Measurements from ENCODE around the gene MRPL17.

The MRPL17 gene

DNA sequence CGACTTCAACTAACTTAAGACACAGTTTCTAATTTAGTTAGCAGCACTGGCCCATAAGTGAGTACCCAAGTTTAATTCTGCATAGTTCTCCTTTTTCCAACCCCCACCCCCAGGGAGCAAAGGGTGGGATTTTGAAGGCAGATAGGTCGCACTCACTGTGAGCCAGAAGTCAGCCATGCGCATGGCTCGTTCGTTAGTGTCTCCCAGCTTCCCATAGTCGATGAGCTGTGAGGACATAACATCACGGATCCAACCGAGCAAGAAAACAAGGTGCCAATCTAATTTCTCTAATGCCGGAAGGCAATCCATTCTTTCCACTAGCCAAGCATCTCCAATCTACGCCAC lies 577 bp downstream of the MRPL17 start:
- DNase-seq (ENCODE audit: low spot score), result no peak
- in situ Hi-C loops (cut with MboI; ENCODE audit: low sequenced_read_pairs, unreplicated experiment), result loop anchor here (10.0 kb wide), 1 partner anchor 148 kb away; no protein-coding TSS in a partner anchor
- TF ChIP-seq, protein P1, sequence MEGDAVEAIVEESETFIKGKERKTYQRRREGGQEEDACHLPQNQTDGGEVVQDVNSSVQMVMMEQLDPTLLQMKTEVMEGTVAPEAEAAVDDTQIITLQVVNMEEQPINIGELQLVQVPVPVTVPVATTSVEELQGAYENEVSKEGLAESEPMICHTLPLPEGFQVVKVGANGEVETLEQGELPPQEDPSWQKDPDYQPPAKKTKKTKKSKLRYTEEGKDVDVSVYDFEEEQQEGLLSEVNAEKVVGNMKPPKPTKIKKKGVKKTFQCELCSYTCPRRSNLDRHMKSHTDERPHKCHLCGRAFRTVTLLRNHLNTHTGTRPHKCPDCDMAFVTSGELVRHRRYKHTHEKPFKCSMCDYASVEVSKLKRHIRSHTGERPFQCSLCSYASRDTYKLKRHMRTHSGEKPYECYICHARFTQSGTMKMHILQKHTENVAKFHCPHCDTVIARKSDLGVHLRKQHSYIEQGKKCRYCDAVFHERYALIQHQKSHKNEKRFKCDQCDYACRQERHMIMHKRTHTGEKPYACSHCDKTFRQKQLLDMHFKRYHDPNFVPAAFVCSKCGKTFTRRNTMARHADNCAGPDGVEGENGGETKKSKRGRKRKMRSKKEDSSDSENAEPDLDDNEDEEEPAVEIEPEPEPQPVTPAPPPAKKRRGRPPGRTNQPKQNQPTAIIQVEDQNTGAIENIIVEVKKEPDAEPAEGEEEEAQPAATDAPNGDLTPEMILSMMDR (IDR thresholded peaks at IDR 0.05; ENCODE audit: borderline replicate concordance, control extremely low read depth, extremely low read depth, insufficient read depth, missing control alignments), result no peak

DNA sequence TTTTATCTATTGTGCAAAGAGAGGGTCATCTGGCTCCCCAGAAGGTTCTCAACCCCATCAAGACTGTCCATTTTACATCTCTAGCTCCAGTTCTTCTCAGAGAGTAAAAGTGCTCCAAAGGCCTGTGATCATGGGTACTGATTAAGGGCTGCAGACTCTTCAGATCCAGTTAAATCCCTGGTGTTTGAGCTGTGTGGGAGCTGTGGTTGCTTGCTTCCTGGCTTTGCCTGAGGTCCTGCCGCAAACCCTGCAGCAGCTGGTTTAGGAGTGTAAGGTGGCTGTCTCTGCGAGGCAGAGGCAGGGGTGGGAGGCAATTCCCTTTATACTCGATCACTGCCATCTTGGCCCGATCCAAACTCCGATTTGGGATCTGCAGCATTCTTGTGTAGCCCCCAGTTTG lies 1.2 kb downstream of the MRPL17 start:
- TF ChIP-seq, protein P1 (IDR thresholded peaks at IDR 0.05; ENCODE audit: borderline replicate concordance, control extremely low read depth, extremely low read depth, insufficient read depth, missing control alignments), result no peak
- in situ Hi-C loops (cut with MboI; ENCODE audit: low sequenced_read_pairs, unreplicated experiment), result loop anchor here (10.0 kb wide), 1 partner anchor 147 kb away; no protein-coding TSS in a partner anchor
- DNase-seq (ENCODE audit: low spot score), result no peak

DNA sequence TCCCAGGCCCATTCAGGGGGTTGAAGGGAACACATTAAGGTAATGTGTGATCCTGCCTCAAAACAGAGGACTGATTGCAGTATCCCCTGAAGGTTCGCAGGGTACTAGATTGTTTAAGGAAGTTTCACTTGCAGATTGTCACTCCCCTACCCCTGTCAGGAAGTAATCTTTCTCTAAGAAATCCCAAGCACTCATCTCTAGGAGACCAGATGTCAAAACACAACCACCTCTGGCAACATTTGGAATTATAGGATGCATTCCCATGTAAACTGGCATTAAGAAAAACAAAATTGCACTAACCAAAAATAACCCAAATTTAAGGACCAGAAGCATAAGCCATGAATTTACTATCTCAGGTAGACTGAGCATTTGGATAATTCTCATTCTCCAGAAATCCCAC lies 1.6 kb downstream of the MRPL17 start:
- in situ Hi-C loops (cut with MboI; ENCODE audit: low sequenced_read_pairs, unreplicated experiment), result loop anchor here (10.0 kb wide), 1 partner anchor 147 kb away; no protein-coding TSS in a partner anchor
- DNase-seq (ENCODE audit: low spot score), result no peak

DNA sequence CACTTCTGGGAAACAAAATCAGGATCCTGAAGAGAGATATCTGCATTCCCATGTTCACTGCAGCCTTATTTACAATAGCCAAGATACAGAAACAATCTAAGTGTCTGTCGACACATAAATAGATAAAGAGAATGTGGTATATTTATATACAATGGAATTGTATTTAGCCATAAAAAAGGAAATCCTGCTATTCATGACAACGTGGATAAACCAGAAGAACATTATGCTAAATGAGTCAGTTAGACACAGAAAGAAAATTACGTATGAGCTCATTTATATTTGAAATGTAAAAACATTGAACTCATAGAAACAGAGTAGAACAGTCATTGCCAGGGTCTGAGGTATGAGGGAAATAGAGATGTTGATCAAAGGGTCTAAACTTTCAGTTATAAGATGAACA lies 6.1 kb downstream of the MRPL17 start:
- TF ChIP-seq, protein P1 (IDR thresholded peaks at IDR 0.05; ENCODE audit: borderline replicate concordance, control extremely low read depth, extremely low read depth, insufficient read depth, missing control alignments), result no peak
- no peak for DNase-seq (ENCODE audit: low spot score)
- in situ Hi-C loops (cut with MboI; ENCODE audit: low sequenced_read_pairs, unreplicated experiment), result no loop called here

More for the DNA sequence above, 1.6 kb downstream of the MRPL17 start:
- TF ChIP-seq, protein P1 (IDR thresholded peaks at IDR 0.05; ENCODE audit: borderline replicate concordance, control extremely low read depth, extremely low read depth, insufficient read depth, missing control alignments), result no peak

DNA sequence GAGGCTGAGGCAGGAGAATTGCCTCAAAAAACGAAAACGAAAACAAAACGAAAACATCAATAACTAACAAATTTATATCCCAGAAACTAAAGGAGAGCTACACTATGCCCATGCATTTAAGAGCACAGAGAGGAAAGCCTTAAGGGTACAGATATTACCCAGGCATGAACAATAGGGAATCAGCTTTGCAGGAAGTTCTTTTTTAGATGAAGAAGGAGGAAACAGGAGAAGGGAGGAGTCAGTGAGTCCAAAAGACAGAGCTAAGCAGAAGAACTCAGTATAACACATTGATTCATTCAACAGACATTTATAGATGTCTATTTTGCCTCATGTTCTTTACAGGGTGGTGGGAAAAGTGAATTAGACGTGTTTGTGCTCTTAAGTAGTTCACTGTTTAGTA lies 8.3 kb downstream of the MRPL17 start:
- TF ChIP-seq, protein P1 (IDR thresholded peaks at IDR 0.05; ENCODE audit: borderline replicate concordance, control extremely low read depth, extremely low read depth, insufficient read depth, missing control alignments), result no peak
- in situ Hi-C loops (cut with MboI; ENCODE audit: low sequenced_read_pairs, unreplicated experiment), result no loop called here
- DNase-seq (ENCODE audit: low spot score), result no peak

DNA sequence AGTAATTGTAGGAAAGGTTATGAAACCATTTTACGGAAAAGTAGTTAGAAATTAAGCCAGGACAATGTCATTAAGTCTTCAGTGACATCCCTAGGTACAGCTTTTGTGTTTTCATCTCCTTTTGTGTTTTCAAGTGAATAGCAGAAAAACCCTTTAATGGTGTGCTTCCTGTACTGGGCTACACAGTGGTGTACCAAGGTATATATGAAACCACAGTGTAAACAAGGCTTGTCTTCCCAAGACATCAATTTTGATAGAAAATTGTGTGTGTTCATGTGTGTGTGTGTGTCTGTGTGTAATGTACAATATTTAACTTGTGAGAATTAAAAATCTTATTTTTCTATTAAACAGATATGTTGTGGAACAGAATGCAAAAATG lies 8.9 kb downstream of the MRPL17 start:
- TF ChIP-seq, protein P1 (IDR thresholded peaks at IDR 0.05; ENCODE audit: borderline replicate concordance, control extremely low read depth, extremely low read depth, insufficient read depth, missing control alignments), result no peak
- DNase-seq (ENCODE audit: low spot score), result no peak
- in situ Hi-C loops (cut with MboI; ENCODE audit: low sequenced_read_pairs, unreplicated experiment), result no loop called here

Measured in GM13976 (cell line).